HG02852 (cell line): Measurements from ENCODE around the gene ATP6V1F.

ENCODE experiments used
- ATAC-seq: cut with Tn5 transposase; IDR thresholded peaks from one replicate; pipeline ENCODE4 v1.9.1; 2021; ENCODE audit warnings: mild to moderate bottlenecking, moderate library complexity; ENCODE audit not compliant: unreplicated experiment

ATP6V1F gene

GRCh38 chr7:128914566-128915151 is 52.0 kb downstream of the ATP6V1F start:
- no peak for ATAC-seq

GRCh38 chr7:128915271-128915819 is 52.7 kb downstream of the ATP6V1F start:
- ATAC-seq = no peak
